Activated naive CD8-positive, alpha-beta T cell treated with anti-CD3 and anti-CD28 coated beads for 36 hours (primary cell): ENCODE data around the gene MUC3A. TPM values are rescaled to one million over a fixed set of nuclear protein-coding genes. Genes with fewer than 3 reads are reported as not detected.
"Not testable (repeated sequence)": the region's sequence is repeated elsewhere in the genome, so short reads cannot be mapped to it uniquely, and the experiment has no call there.

Experiments
- DNase-seq: peaks from one replicate; pipeline ENCODE4 v3.0.0; 2021
- H3K27ac Mint-ChIP-seq: one replicate; pipeline ENCODE4 v1.8.0; 2022; ENCODE audit warnings: mild to moderate bottlenecking, moderate library complexity, mixed read lengths
- H3K27me3 Mint-ChIP-seq: one replicate; pipeline ENCODE4 v1.8.0; 2022; ENCODE audit warnings: mild to moderate bottlenecking, mixed read lengths
- H3K36me3 Mint-ChIP-seq: one replicate; pipeline ENCODE4 v1.8.0; 2021; ENCODE audit warnings: mild to moderate bottlenecking, mixed read lengths
- H3K4me1 Mint-ChIP-seq: one replicate; pipeline ENCODE4 v1.8.0; 2021; ENCODE audit warnings: mixed read lengths
- H3K4me3 Mint-ChIP-seq: one replicate; pipeline ENCODE4 v1.8.0; 2022; ENCODE audit warnings: mild to moderate bottlenecking, moderate library complexity, mixed read lengths
- H3K9me3 Mint-ChIP-seq: one replicate; pipeline ENCODE4 v1.8.0; 2022; ENCODE audit warnings: mixed read lengths
- total RNA-seq, 2 experiments: library from RNA; stranded (reverse); gene quantifications; one replicate each; pipeline ENCODE4 v1.2.3, GENCODE V29; 2021

The MUC3A gene
- total RNA-seq, 2 experiments from 2014 or later = not detected

DNA sequence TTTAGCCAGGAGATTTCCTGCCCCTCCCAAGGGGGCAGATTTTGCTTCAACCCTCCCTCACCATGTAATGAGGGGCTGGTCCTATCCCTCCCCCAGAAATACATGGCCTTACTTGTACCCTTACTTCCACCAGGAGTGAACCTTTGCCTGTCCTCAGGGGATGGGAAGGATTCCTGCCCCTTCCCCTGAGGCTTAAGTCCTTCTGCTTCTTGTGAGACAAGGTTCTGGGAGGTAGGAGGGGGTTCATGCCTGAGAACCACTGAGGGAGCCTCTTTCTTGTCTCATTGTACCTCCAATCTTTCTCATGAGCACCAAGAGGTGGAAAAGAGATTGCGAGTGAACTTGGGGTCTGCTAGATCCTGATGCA, 19.5 kb upstream of the MUC3A start:
- no peaks in the 10 kb centered on the region for H3K4me1 Mint-ChIP-seq
- H3K4me3 Mint-ChIP-seq = no peak overlapping the region
- DNase-seq = no peak
- peaks cover 12% of the 10 kb centered on the region for H3K27me3 Mint-ChIP-seq
- no peaks in the 10 kb centered on the region for H3K36me3 Mint-ChIP-seq
- H3K27ac Mint-ChIP-seq = no peak overlapping the region
- H3K9me3 Mint-ChIP-seq = peaks cover 7% of the 10 kb centered on the region

DNA sequence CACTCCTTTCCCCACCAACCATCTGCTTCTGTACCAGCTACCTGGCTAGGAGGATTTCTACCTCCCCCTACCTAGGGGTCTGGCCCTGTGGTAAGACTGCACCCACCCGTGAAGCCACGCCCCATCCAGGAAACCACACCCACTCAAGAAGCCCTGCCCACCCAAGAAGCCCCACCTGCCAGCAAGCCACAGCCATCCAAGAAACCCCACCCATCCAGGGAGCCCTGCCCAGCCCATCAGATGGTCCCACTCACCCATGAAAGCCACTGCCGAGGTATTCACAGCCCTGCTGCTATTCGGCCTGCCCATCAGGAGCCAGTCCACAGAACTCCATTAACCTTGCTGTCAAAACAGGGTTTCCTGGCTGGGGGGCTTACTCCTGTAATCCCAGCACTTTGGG, 15.6 kb upstream of the MUC3A start:
- Mint-ChIP-seq H3K27me3 (peaks cover 14% of the 10 kb centered on the region), H3K36me3 (no peaks in the 10 kb centered on the region), H3K4me1 (no peaks in the 10 kb centered on the region), H3K9me3 (peaks cover 7% of the 10 kb centered on the region), H3K4me3 (no peak overlapping the region), H3K27ac (no peak overlapping the region)
- no peak for DNase-seq

GRCh38 chr7:100935381-100935780, 14.0 kb upstream of the MUC3A start:
- H3K4me3 Mint-ChIP-seq, H3K36me3 Mint-ChIP-seq, H3K27ac Mint-ChIP-seq, DNase-seq, H3K4me1 Mint-ChIP-seq: not testable (repeated sequence)
- Mint-ChIP-seq H3K9me3 (peaks cover 16% of the 10 kb centered on the region), H3K27me3 (peaks cover 17% of the 10 kb centered on the region)

GRCh38 chr7:100936167-100936566, 13.2 kb upstream of the MUC3A start:
- not testable (repeated sequence) for DNase-seq, H3K27ac Mint-ChIP-seq, H3K4me3 Mint-ChIP-seq, H3K4me1 Mint-ChIP-seq, H3K36me3 Mint-ChIP-seq
- peaks cover 16% of the 10 kb centered on the region for H3K9me3 Mint-ChIP-seq
- H3K27me3 Mint-ChIP-seq = peaks cover 14% of the 10 kb centered on the region

GRCh38 chr7:100942045-100942774, 7.1 kb upstream of the MUC3A start:
- no peak for DNase-seq
- peaks cover 11% of the 10 kb centered on the region for H3K27me3 Mint-ChIP-seq
- no peaks in the 10 kb centered on the region for H3K4me1 Mint-ChIP-seq
- H3K36me3 Mint-ChIP-seq = no peaks in the 10 kb centered on the region
- H3K27ac Mint-ChIP-seq = no peak overlapping the region
- H3K4me3 Mint-ChIP-seq = no peak overlapping the region
- H3K9me3 Mint-ChIP-seq = peaks cover 12% of the 10 kb centered on the region

DNA sequence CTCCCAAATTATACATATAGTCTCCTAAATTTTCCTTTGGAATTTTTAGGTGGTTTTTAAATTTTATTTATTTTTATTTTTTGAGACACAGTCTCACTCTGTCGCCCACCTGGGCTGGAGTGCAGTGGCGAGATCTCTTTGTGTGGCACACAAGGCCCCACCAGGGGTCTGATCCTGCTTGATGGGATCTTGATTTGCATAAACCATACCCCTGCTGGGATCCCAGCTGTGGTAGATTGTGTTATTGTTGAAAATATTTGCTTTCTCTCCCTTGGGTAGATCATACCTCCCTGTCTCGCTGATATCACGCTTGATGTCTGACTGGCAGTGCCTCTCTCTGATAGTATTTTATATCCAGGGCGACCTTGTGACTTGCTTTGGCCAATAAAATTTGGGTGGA, 5.6 kb upstream of the MUC3A start:
- Mint-ChIP-seq H3K36me3 (no peaks in the 10 kb centered on the region), H3K4me1 (no peaks in the 10 kb centered on the region), H3K27me3 (peaks cover 10% of the 10 kb centered on the region), H3K9me3 (peaks cover 12% of the 10 kb centered on the region), H3K4me3 (no peak overlapping the region), H3K27ac (no peak overlapping the region)
- no peak for DNase-seq

DNA sequence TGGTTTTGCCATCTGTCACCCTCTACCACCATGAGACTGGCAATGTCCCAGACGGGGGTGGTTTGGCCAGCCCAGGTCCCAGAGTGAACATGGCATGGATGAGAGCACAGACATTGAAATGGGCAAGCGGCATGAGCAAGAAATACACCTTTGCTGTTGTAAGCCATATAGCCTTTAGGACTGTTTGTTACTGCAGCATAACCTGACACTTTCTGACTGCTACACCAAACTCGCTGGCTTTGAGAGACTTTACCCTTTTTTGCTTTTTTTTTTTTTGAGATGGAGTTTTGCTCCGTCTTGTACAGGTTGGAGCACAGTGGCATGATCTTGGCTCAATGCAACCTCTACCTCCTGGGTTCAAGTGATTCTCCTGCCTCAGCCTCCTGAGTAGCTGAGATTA, 5.2 kb upstream of the MUC3A start:
- Mint-ChIP-seq H3K4me3 (no peak overlapping the region), H3K27ac (no peak overlapping the region), H3K27me3 (peaks cover 6% of the 10 kb centered on the region)

DNA sequence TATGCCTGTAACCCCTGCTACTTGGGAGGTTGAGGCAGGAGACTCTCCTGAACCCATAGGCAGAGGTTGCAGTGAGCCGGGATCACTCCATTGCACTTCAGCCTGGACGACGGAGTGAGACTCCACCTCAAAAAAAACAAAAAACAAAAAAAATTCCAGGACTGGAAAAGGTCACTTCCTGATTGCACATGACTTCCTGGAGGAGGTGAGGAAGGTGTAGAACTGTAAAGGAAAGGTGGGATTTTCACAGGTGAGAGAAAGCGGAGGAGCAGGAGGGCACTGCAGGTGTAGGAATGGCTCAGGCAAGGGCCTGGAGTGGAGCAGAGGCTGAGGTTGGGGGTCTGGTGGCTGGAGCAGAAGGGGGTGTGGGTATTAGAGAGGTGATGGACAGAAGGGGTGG, 3.2 kb upstream of the MUC3A start:
- H3K9me3 Mint-ChIP-seq = peaks cover 2% of the 10 kb centered on the region
- no peak overlapping the region for H3K27ac Mint-ChIP-seq
- no peaks in the 10 kb centered on the region for H3K4me1 Mint-ChIP-seq
- H3K4me3 Mint-ChIP-seq = no peak overlapping the region
- DNase-seq = no peak
- H3K27me3 Mint-ChIP-seq = peaks cover 18% of the 10 kb centered on the region
- no peaks in the 10 kb centered on the region for H3K36me3 Mint-ChIP-seq

More for the DNA sequence above, 5.2 kb upstream of the MUC3A start:
- no peaks in the 10 kb centered on the region for H3K4me1 Mint-ChIP-seq
- no peaks in the 10 kb centered on the region for H3K36me3 Mint-ChIP-seq
- DNase-seq = no peak
- peaks cover 10% of the 10 kb centered on the region for H3K9me3 Mint-ChIP-seq

DNA sequence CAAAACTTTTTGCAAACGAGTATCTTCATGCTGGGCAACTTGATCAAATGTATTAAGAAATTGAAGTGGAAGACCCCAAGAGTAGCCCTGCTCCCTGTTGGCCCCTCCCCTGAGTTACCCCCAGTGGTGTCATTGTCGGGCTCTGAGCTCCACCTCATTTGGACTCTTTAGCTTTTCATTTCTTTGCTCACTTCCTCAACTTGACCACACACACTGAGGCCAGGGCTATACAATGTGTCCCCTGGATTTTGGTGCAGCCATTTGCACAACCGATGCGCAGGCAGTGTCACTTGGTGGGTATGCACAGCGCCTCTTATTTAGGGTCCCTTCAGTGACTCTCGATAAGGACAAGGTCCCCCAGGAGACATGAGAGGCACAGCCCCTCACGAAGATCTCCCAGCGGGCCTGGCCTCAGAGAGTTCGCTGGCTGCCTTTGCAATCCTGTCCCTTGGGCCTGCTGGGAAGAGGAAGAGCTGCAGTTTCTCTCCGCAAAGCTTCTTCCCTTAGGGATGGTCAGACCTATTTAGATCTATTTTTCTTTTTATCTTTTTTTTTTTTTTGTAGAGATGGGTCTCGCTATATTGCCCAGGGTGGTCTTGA, 2.5 kb upstream of the MUC3A start:
- H3K9me3 Mint-ChIP-seq = peaks cover 2% of the 10 kb centered on the region
- H3K4me3 Mint-ChIP-seq = no peak overlapping the region
- no peak for DNase-seq
- no peak overlapping the region for H3K27ac Mint-ChIP-seq
- no peaks in the 10 kb centered on the region for H3K4me1 Mint-ChIP-seq
- no peaks in the 10 kb centered on the region for H3K36me3 Mint-ChIP-seq
- H3K27me3 Mint-ChIP-seq = peaks cover 18% of the 10 kb centered on the region

DNA sequence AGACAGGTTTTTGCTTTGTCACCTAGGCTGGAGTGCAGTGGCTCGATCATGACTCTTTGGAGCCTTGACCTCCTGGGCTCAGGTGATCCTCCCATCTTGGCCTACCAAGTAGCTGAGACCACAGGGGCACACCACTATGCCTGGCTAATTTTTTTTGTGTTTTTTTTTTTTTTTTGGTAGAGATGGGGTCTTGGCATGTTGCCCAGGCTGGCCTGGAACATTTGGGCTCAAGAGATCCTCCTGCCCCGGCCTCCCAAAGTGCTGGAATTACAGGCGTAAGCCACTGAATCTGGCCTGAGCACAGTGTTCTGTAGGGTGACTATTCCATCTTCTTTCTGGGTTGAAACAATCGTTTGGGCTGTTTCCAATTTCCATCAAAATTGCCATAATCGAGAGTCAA, 1.5 kb upstream of the MUC3A start:
- H3K9me3 Mint-ChIP-seq = peaks cover 2% of the 10 kb centered on the region
- H3K4me1 Mint-ChIP-seq = no peaks in the 10 kb centered on the region
- no peak overlapping the region for H3K4me3 Mint-ChIP-seq
- no peak for DNase-seq
- peaks cover 16% of the 10 kb centered on the region for H3K27me3 Mint-ChIP-seq
- no peak overlapping the region for H3K27ac Mint-ChIP-seq
- H3K36me3 Mint-ChIP-seq = no peaks in the 10 kb centered on the region

DNA sequence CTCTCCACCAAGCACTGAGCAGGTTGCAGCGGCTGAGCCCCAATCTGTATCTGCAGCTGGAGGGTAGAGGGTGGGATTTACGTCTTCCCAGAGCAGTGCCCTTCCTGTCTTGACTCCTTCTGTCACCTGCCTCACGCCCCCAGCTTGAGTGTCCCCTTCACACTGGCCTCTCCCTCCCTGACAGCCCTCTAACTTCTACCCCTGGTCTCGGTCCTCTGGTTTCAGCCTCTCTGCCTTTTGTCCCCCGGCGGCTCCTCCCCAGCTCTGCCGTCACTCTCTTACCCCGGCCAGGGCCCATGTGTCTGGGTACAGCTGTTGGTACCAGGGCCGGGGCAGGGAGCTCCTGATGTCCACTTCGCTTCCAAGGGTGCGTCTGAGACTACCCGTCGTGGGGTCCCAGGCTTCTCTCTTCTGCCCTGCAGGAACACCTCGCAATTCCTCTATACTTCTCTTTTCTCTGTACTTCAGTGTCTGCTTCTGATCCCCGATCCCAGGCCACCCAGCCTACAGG, 654 bp downstream of the MUC3A start:
- H3K36me3 Mint-ChIP-seq = no peaks in the 10 kb centered on the region
- H3K27ac Mint-ChIP-seq = no peak overlapping the region
- H3K9me3 Mint-ChIP-seq = no peaks in the 10 kb centered on the region
- H3K4me1 Mint-ChIP-seq = no peaks in the 10 kb centered on the region
- no peak overlapping the region for H3K4me3 Mint-ChIP-seq
- no peak for DNase-seq
- H3K27me3 Mint-ChIP-seq = peaks cover 12% of the 10 kb centered on the region

DNA sequence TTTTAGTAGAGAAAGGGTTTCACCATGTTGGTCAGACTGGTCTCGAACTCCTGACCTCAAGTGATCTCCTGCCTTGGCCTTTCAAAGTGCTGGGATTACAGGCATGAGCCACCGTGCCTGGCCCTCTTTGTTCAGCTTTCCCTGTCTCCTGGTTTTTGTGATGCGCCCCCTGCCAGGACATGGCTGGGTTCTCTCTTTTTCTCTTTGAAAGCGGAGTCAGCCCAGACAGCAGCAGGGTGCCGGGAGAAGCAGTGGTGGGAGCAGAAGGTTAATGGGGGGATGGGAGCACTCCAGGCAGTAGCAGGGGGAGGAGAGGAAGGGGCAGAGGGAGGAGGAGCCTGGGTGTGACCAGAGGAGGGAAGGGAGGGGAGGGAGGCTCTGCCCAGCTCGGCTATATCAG, 1.8 kb downstream of the MUC3A start:
- Mint-ChIP-seq H3K9me3 (no peaks in the 10 kb centered on the region), H3K27me3 (peaks cover 12% of the 10 kb centered on the region), H3K36me3 (no peaks in the 10 kb centered on the region), H3K27ac (no peak overlapping the region), H3K4me1 (no peaks in the 10 kb centered on the region), H3K4me3 (no peak overlapping the region)
- no peak for DNase-seq

DNA sequence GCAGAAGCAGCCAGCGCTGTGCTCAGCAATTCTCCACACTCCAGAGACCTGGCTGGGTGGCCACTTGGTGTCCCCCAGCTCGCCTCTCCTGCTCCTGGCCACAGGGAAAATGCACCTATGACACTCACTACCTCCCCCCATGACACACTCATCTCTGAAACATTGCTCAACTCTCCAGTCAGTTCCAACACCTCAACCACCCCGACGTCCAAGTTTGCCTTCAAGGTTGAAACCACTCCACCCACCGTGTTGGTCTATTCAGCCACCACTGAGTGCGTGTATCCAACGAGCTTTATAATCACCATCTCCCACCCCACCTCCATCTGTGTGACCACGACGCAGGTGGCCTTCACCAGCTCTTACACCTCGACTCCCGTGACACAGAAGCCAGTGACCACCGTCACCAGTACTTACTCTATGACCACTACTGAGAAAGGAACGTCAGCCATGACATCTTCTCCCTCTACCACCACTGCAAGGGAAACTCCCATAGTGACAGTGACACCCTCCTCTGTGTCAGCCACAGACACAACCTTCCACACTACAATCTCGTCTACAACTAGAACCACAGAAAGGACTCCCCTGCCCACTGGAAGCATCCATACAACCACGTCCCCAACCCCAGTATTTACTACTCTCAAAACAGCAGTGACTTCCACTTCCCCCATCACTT, 2.7 kb downstream of the MUC3A start:
- no peak overlapping the region for H3K27ac Mint-ChIP-seq
- H3K4me1 Mint-ChIP-seq = no peaks in the 10 kb centered on the region
- no peaks in the 10 kb centered on the region for H3K36me3 Mint-ChIP-seq
- H3K4me3 Mint-ChIP-seq = no peak overlapping the region
- H3K27me3 Mint-ChIP-seq = peaks cover 12% of the 10 kb centered on the region
- no peaks in the 10 kb centered on the region for H3K9me3 Mint-ChIP-seq
- no peak for DNase-seq

DNA sequence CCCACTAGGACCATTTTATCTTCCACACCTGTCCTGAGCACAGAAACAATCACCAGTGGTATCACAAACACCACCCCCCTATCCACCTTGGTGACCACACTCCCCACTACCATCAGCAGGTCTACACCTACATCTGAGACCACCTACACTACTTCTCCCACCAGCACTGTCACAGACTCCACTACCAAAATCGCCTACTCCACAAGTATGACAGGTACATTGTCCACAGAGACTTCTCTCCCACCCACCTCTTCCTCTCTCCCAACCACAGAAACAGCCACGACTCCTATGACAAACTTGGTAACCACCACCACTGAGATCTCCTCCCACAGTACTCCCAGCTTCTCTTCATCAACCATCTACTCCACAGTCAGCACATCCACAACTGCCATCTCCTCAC, 3.3 kb downstream of the MUC3A start:
- no peak for DNase-seq
- Mint-ChIP-seq H3K9me3 (no peaks in the 10 kb centered on the region), H3K36me3 (no peaks in the 10 kb centered on the region), H3K27me3 (peaks cover 12% of the 10 kb centered on the region), H3K4me1 (no peaks in the 10 kb centered on the region), H3K4me3 (no peak overlapping the region), H3K27ac (no peak overlapping the region)

- Mint-ChIP-seq H3K9me3 (no peaks in the 10 kb centered on the region), H3K4me3 (no peak overlapping the region), H3K27ac (no peak overlapping the region), H3K36me3 (no peaks in the 10 kb centered on the region), H3K27me3 (peaks cover 5% of the 10 kb centered on the region), H3K4me1 (no peaks in the 10 kb centered on the region)
- DNase-seq = no peak
Observed at GRCh38 chr7:100957832-100958421, 8.6 kb downstream of the MUC3A start.
